HEK293 (cell line): ENCODE measurements around the gene PTPN9.

Source experiments
- CTCF ChIA-PET: fragments of 350-600 bp; formaldehyde crosslinking; extraction: SDS; loops from one replicate; lab custom pipeline; 2021; ENCODE audit warnings: antibody characterized with exemption; lab: Yijun Ruan, JAX
- POLR2A ChIA-PET: fragments of 300-600 bp; formaldehyde crosslinking; extraction: SDS; loops from one replicate; lab custom pipeline; 2020; ENCODE audit warnings: antibody characterized with exemption, inconsistent platforms; lab: Yijun Ruan, JAX
- H3K27ac ChIP-seq: fragments of 200-500 bp; sonication (Bioruptor generic); 2 replicates; pipeline ENCODE4 v1.5.1; 2014; ENCODE audit warnings: low read depth, low read length, control low read depth, inconsistent platforms; ENCODE audit errors: extremely low read depth
- H3K36me3 ChIP-seq, 2 experiments: fragments of 200-500 bp in 1 of 2; sonication (Bioruptor generic) in 1 of 2; 1 replicate in 1 of 2; 2 replicates in 1 of 2; pipeline ENCODE4 v1.5.1; 2014 to 2017; ENCODE audit warnings: inconsistent platforms in 2 of 2, low read length in 2 of 2; ENCODE audit not compliant: control insufficient read depth in 2 of 2, insufficient read depth in 1 of 2
- H3K4me1 ChIP-seq: fragments of 200-500 bp; sonication (Bioruptor generic); 2 replicates; pipeline ENCODE4 v1.5.1; 2014; ENCODE audit warnings: mild to moderate bottlenecking, low read length, inconsistent platforms; ENCODE audit not compliant: control insufficient read depth, insufficient read depth
- H3K4me3 ChIP-seq: 2 replicates; pipeline ENCODE4 v1.5.1; 2011; ENCODE audit warnings: low read depth, mild to moderate bottlenecking, control low read depth, low read length, moderate library complexity
- H3K9me3 ChIP-seq: fragments of 200-500 bp; sonication (Bioruptor generic); 2 replicates; pipeline ENCODE4 v1.5.1; 2014; ENCODE audit warnings: low read depth, low read length, inconsistent platforms; ENCODE audit not compliant: control insufficient read depth, insufficient read depth
- AEBP2 ChIP-seq: fragments of 450-650 bp; formaldehyde crosslinking; IDR thresholded peaks from 2 replicates; pipeline ENCODE4 v1.5.1; 2016; ENCODE audit warnings: missing biosample characterization, missing genetic modification characterization, borderline replicate concordance
- INSM2 ChIP-seq: fragments of 450-650 bp; formaldehyde crosslinking; IDR thresholded peaks from 2 replicates; pipeline ENCODE4 v1.5.1; 2016; ENCODE audit warnings: missing biosample characterization, missing genetic modification characterization
- OSR2 ChIP-seq: fragments of 450-650 bp; formaldehyde crosslinking; IDR thresholded peaks from 2 replicates; pipeline ENCODE4 v1.5.1; 2016; ENCODE audit warnings: missing biosample characterization, missing genetic modification characterization
- PBX3 ChIP-seq: sonication (generic); formaldehyde crosslinking; IDR thresholded peaks from 2 replicates; pipeline ENCODE4 v1.8.1; 2022; ENCODE audit warnings: mild to moderate bottlenecking, moderate library complexity, missing genetic modification reagents
- YY1 ChIP-seq: fragments of 450-650 bp; formaldehyde crosslinking; IDR thresholded peaks from 2 replicates; pipeline ENCODE4 v1.5.1; 2018; ENCODE audit warnings: missing biosample characterization, missing genetic modification characterization
- ZBTB17 ChIP-seq: fragments of 450-650 bp; formaldehyde crosslinking; IDR thresholded peaks from 2 replicates; pipeline ENCODE4 v1.5.1; 2016; ENCODE audit warnings: missing biosample characterization, missing genetic modification characterization
- ZBTB6 ChIP-seq: fragments of 450-650 bp; formaldehyde crosslinking; IDR thresholded peaks from 2 replicates; pipeline ENCODE4 v1.5.1; 2017; ENCODE audit warnings: missing biosample characterization, missing genetic modification characterization
- ZFHX2 ChIP-seq: fragments of 450-650 bp; formaldehyde crosslinking; conservative IDR thresholded peaks from 2 replicates; pipeline ENCODE4 v1.5.1; 2016; ENCODE audit warnings: missing biosample characterization, missing genetic modification characterization
- ZFP3 ChIP-seq: fragments of 450-650 bp; formaldehyde crosslinking; IDR thresholded peaks from 2 replicates; pipeline ENCODE4 v1.5.1; 2016; ENCODE audit warnings: low read depth, missing biosample characterization, missing genetic modification characterization
- ZFP69B ChIP-seq: fragments of 450-650 bp; formaldehyde crosslinking; IDR thresholded peaks from 2 replicates; pipeline ENCODE4 v1.5.1; 2016; ENCODE audit warnings: missing biosample characterization, missing genetic modification characterization
- ZNF133 ChIP-seq: fragments of 450-650 bp; formaldehyde crosslinking; IDR thresholded peaks from 2 replicates; pipeline ENCODE4 v1.5.1; 2016; ENCODE audit warnings: missing biosample characterization, missing genetic modification characterization
- ZNF155 ChIP-seq: fragments of 450-650 bp; formaldehyde crosslinking; IDR thresholded peaks from 2 replicates; pipeline ENCODE4 v1.5.1; 2016; ENCODE audit warnings: missing biosample characterization, missing genetic modification characterization
- ZNF169 ChIP-seq: fragments of 450-650 bp; formaldehyde crosslinking; IDR thresholded peaks from 2 replicates; pipeline ENCODE4 v1.5.1; 2016; ENCODE audit warnings: missing biosample characterization, missing genetic modification characterization
- ZNF280D ChIP-seq: fragments of 450-650 bp; formaldehyde crosslinking; IDR thresholded peaks from 2 replicates; pipeline ENCODE4 v1.5.1; 2016; ENCODE audit warnings: missing biosample characterization, missing genetic modification characterization
- ZNF341 ChIP-seq: fragments of 450-650 bp; formaldehyde crosslinking; IDR thresholded peaks from 2 replicates; pipeline ENCODE4; 2016; ENCODE audit warnings: low read depth, missing biosample characterization, missing genetic modification characterization
- ZNF37A ChIP-seq: fragments of 450-650 bp; IDR thresholded peaks from 2 replicates; pipeline ENCODE4 v1.5.1; 2018; ENCODE audit warnings: missing biosample characterization, missing genetic modification characterization
- ZNF555 ChIP-seq: fragments of 450-650 bp; formaldehyde crosslinking; conservative IDR thresholded peaks from 2 replicates; pipeline ENCODE4 v1.5.1; 2017; ENCODE audit warnings: missing biosample characterization, mild to moderate bottlenecking, missing genetic modification characterization, inconsistent platforms
- ZNF558 ChIP-seq: fragments of 450-650 bp; formaldehyde crosslinking; IDR thresholded peaks from 2 replicates; pipeline ENCODE4 v1.5.1; 2016; ENCODE audit warnings: missing biosample characterization, missing genetic modification characterization
- ZNF596 ChIP-seq: fragments of 450-650 bp; IDR thresholded peaks from 2 replicates; pipeline ENCODE4 v1.5.0; 2018; ENCODE audit warnings: missing biosample characterization, mild to moderate bottlenecking, missing genetic modification characterization, moderate library complexity
- ZNF600 ChIP-seq: fragments of 450-650 bp; formaldehyde crosslinking; IDR thresholded peaks from 2 replicates; pipeline ENCODE4 v1.5.1; 2016; ENCODE audit warnings: missing biosample characterization, missing genetic modification characterization
- ZNF623 ChIP-seq: fragments of 450-650 bp; formaldehyde crosslinking; IDR thresholded peaks from 2 replicates; pipeline ENCODE4 v1.5.1; 2016; ENCODE audit warnings: missing biosample characterization, missing genetic modification characterization
- ZNF639 ChIP-seq: fragments of 450-650 bp; formaldehyde crosslinking; IDR thresholded peaks from 2 replicates; pipeline ENCODE4 v1.5.1; 2016; ENCODE audit warnings: missing biosample characterization, missing genetic modification characterization
- ZNF670 ChIP-seq: fragments of 450-650 bp; formaldehyde crosslinking; IDR thresholded peaks from 2 replicates; pipeline ENCODE4 v1.5.1; 2016; ENCODE audit warnings: missing biosample characterization, missing genetic modification characterization, low read depth
- ZNF76 ChIP-seq: fragments of 450-650 bp; formaldehyde crosslinking; IDR thresholded peaks from 2 replicates; pipeline ENCODE4; 2016; ENCODE audit warnings: low read depth, missing biosample characterization, missing genetic modification characterization, borderline replicate concordance

PTPN9 gene

GRCh38 chr15:75454471-75455378 is 124.4 kb downstream of the PTPN9 start (continued):
- TF ChIP-seq ZNF37A (no peak), ZBTB17 (tag by site-specific recombination) (no peak), ZNF623 (tag by site-specific recombination) (no peak), ZNF280D (tag by site-specific recombination) (no peak), ZFP3 (tag by site-specific recombination) (no peak), INSM2 (tag by site-specific recombination) (no peak), ZNF155 (no peak), ZNF670 (tag by site-specific recombination) (no peak), YY1 (tag by site-specific recombination) (no peak; the same call in 1 of the 2 replicates), ZNF341 (tag by site-specific recombination) (peak; percentile 93), ZBTB6 (tag by site-specific recombination) (0 out of 2 replicates have a peak, but pooled peaks have one; percentile 27), ZNF596 (no peak), ZFHX2 (tag by site-specific recombination) (peak; percentile 86)

- Histone ChIP-seq H3K36me3 (no peaks in the 10 kb centered on the region), H3K4me1 (peaks cover 15% of the 10 kb centered on the region), H3K4me3 (peak overlapping the region; percentile 70), H3K9me3 (no peaks in the 10 kb centered on the region), H3K27ac (peak overlapping the region; percentile 87)
- ChIA-PET CTCF (interaction anchor here (0.6 to 7.5 kb wide), 17 partner anchors 13 to 833 kb away, joined by 3 to 63 read pairs (median 3); partner anchors contain the start of genes IMP3 and MAN2C1), POLR2A (interaction anchor here (0.6 to 6.8 kb wide), 32 partner anchors 8 to 913 kb away, joined by 3 to 242 read pairs (median 4); partner anchors contain the start of genes ARID3B, IMP3, MAN2C1 and NEIL1)
- TF ChIP-seq ZNF133 (tag by site-specific recombination) (no peak), ZNF76 (peak; percentile 70; the same call in 1 of the 2 replicates), OSR2 (tag by site-specific recombination) (no peak), ZFP69B (tag by site-specific recombination) (no peak), ZNF639 (peak; percentile 64; the same call in 1 of the 2 replicates), ZBTB17 (tag by site-specific recombination) (peak; percentile 99), PBX3 (CRISPR knock-in tag) (no peak), ZNF169 (tag by site-specific recombination) (no peak), ZNF600 (tag by site-specific recombination) (no peak), ZNF558 (tag by site-specific recombination) (no peak), ZNF555 (tag by site-specific recombination) (no peak), AEBP2 (tag by site-specific recombination) (no peak), ZFHX2 (tag by site-specific recombination) (no peak)
Observed at GRCh38 chr15:75453703-75454470, 125.2 kb downstream of the PTPN9 start.
